ENCODE results near the gene MEX3D. TPM values are rescaled to one million over a fixed set of nuclear protein-coding genes. Genes with fewer than 3 reads are reported as not detected.

The MEX3D gene
- polyA plus RNA-seq, 1 donor (not counting 4 experiments of a cell fraction or from before 2014, with no cell fraction given) = 3.9 TPM

DNA sequence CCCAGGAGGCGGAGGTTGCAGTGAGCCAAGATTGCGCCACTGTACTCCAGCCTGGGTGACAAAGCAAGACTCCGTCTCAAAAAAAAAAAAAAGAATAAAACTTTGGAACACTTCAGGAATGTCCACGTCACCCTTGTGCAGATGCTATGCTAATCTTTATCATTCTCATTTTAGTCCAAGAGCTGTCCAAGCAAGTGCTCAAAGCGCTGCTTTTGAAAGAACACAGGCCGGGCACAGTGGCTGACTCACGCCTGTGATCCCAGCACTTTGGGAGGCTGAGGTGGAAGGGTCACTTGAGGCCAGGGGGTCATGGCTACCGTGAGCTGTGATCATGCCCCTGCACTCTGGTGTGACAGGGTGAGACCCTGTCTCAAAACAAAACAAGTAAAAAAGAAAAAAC is 48.3 kb upstream of the MEX3D start:
- Histone ChIP-seq H3K4me3 (ENCODE audit: control insufficient read depth in 2 of 3, extremely low read depth in 1 of 3, insufficient read depth in 2 of 3, low read depth in 1 of 3, low read length in 3 of 3) (no peak overlapping the region), H2AFZ (ENCODE audit: control insufficient read depth, low read length) (no peak overlapping the region), H3K36me3 (ENCODE audit: control insufficient read depth in 2 of 2, extremely low read depth in 1 of 2, insufficient read depth in 2 of 2, low read length in 2 of 2) (peaks cover 16 to 37% of the 10 kb centered on the region in 2 experiments), H3K4me2 (ENCODE audit: control insufficient read depth, extremely low read depth, insufficient read depth, low read depth, low read length) (no peak overlapping the region), H3K4me1 (ENCODE audit: control insufficient read depth, extremely low read depth, insufficient read depth, low read length) (no peaks in the 10 kb centered on the region), H3K9me1 (ENCODE audit: control insufficient read depth, extremely low read depth, insufficient read depth, low read length) (no peaks in the 10 kb centered on the region), H3K9ac (ENCODE audit: control insufficient read depth, extremely low read depth, insufficient read depth, low read length) (no peak overlapping the region), H4K20me1 (ENCODE audit: control insufficient read depth, extremely low read depth, insufficient read depth, low read length) (no peaks in the 10 kb centered on the region), H3K79me2 (ENCODE audit: control insufficient read depth, insufficient read depth, low read length) (no peaks in the 10 kb centered on the region), H3K9me3 (ENCODE audit: control insufficient read depth, low read depth, low read length) (no peaks in the 10 kb centered on the region), H3K27me3 (ENCODE audit: control insufficient read depth, extremely low read depth, insufficient read depth, low read length) (no peaks in the 10 kb centered on the region), H3K27ac (ENCODE audit: control insufficient read depth, insufficient read depth, low read length) (no peak overlapping the region)
- TF ChIP-seq, protein P1, sequence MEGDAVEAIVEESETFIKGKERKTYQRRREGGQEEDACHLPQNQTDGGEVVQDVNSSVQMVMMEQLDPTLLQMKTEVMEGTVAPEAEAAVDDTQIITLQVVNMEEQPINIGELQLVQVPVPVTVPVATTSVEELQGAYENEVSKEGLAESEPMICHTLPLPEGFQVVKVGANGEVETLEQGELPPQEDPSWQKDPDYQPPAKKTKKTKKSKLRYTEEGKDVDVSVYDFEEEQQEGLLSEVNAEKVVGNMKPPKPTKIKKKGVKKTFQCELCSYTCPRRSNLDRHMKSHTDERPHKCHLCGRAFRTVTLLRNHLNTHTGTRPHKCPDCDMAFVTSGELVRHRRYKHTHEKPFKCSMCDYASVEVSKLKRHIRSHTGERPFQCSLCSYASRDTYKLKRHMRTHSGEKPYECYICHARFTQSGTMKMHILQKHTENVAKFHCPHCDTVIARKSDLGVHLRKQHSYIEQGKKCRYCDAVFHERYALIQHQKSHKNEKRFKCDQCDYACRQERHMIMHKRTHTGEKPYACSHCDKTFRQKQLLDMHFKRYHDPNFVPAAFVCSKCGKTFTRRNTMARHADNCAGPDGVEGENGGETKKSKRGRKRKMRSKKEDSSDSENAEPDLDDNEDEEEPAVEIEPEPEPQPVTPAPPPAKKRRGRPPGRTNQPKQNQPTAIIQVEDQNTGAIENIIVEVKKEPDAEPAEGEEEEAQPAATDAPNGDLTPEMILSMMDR (optimal IDR thresholded peaks at IDR 0.05 in 1 of 3, IDR thresholded peaks at IDR 0.05 in 1 of 3, conservative IDR thresholded peaks at IDR 0.05 in 1 of 3; ENCODE audit: extremely low read depth in 1 of 3, insufficient read depth in 2 of 3, low read length in 3 of 3) = no peak
- no peak for TF ChIP-seq EZH2 (IDR thresholded peaks at IDR 0.05; ENCODE audit: low read length)
- DNase-seq (ENCODE audit: low read depth, low spot score) (no peak), FAIRE-seq (no peak)
- dilution Hi-C loops (cut with MboI; ENCODE audit: extremely low pct_ligation_motif_present, low sequenced_read_pairs) = no loop called here

DNA sequence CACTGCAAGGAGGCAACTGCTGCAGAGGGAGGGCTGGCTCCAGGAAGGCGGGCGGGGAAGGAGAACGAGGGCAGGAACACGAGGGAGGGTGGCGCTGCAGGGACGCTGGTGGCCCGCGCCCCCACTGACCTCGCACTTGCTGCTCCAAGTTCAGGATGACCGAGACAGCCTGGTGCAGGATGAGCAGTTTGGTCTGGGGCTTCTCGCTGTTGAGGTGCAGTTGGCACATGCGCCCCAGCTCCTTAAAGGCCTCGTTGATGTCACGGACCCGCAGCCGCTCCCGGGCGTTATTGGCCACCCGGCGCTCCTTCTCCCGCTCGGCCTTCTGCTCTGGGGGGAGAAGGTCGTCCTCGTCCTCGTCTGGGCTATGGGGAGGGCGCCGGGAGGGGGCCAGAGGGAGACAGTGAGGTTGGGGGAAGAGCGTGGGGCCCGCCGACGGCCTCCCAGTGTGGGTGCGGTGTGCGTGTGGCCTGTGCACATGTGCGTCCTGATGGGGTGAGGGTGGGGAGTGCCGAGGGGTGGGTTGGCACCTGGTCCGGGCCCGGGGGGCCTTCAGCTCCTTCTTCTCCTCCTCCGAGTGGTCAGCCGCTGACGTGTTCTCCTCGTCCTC is 47.1 kb upstream of the MEX3D start:
- FAIRE-seq (no peak), DNase-seq (ENCODE audit: low read depth, low spot score) (no peak)
- Histone ChIP-seq H3K9ac (ENCODE audit: control insufficient read depth, extremely low read depth, insufficient read depth, low read length) (no peak overlapping the region), H3K27me3 (ENCODE audit: control insufficient read depth, extremely low read depth, insufficient read depth, low read length) (no peaks in the 10 kb centered on the region), H3K9me1 (ENCODE audit: control insufficient read depth, extremely low read depth, insufficient read depth, low read length) (no peaks in the 10 kb centered on the region), H3K79me2 (ENCODE audit: control insufficient read depth, insufficient read depth, low read length) (no peaks in the 10 kb centered on the region), H3K36me3 (ENCODE audit: control insufficient read depth in 2 of 2, extremely low read depth in 1 of 2, insufficient read depth in 2 of 2, low read length in 2 of 2) (peaks cover 16 to 40% of the 10 kb centered on the region in 2 experiments), H3K9me3 (ENCODE audit: control insufficient read depth, low read depth, low read length) (no peaks in the 10 kb centered on the region), H3K4me1 (ENCODE audit: control insufficient read depth, extremely low read depth, insufficient read depth, low read length) (no peaks in the 10 kb centered on the region), H3K4me2 (ENCODE audit: control insufficient read depth, extremely low read depth, insufficient read depth, low read depth, low read length) (no peak overlapping the region), H2AFZ (ENCODE audit: control insufficient read depth, low read length) (no peak overlapping the region), H3K27ac (ENCODE audit: control insufficient read depth, insufficient read depth, low read length) (no peak overlapping the region), H4K20me1 (ENCODE audit: control insufficient read depth, extremely low read depth, insufficient read depth, low read length) (no peaks in the 10 kb centered on the region), H3K4me3 (ENCODE audit: control insufficient read depth in 2 of 3, extremely low read depth in 1 of 3, insufficient read depth in 2 of 3, low read depth in 1 of 3, low read length in 3 of 3) (no peak overlapping the region)
- dilution Hi-C loops (cut with MboI; ENCODE audit: extremely low pct_ligation_motif_present, low sequenced_read_pairs) = no loop called here
- TF ChIP-seq EZH2 (IDR thresholded peaks at IDR 0.05; ENCODE audit: low read length) = no peak
- TF ChIP-seq, protein P1 (optimal IDR thresholded peaks at IDR 0.05 in 1 of 3, IDR thresholded peaks at IDR 0.05 in 1 of 3, conservative IDR thresholded peaks at IDR 0.05 in 1 of 3; ENCODE audit: extremely low read depth in 1 of 3, insufficient read depth in 2 of 3, low read length in 3 of 3) = no peak

All from keratinocyte (primary cell).